Measurements from ENCODE around the gene RPL34. TPM values are rescaled to one million over a fixed set of nuclear protein-coding genes. Genes with fewer than 3 reads are reported as not detected.

Gene RPL34
- total and polyA plus RNA-seq, 3 donors from 2014 or later: 237 to 950 (median 435) TPM

DNA sequence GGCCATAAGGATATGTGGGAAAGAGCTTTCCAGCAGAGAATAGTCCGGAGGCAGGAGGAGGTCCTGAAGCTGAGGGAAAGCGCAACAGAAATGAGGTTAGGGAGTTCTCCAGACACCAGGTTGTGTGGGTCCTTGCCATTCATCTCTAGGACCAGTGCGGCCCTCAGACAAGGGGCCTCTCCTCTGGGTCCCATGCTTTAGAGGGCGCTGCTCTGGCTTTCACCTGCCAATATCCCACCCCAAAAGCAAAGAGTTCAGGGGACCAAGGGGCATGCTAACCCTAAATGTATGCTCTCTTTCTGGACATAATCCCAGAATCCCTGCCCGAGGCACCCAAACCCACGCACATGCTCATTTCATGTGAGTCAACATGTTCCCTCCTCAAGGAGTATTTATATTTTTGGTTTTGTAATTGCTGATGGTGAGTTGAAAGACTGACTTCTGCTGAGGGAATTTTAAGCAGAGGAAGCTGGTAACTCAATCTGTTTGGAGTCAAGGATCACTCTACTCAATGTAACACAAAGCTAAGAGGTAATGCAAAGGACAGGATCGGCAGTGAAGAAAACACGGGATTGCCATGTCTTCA is 14.8 kb downstream of the RPL34 start:
- WGBS, 2 donors: 81 to 84% methylated on average over 8 of the region's 8 CpGs
- Histone ChIP-seq H3K4me1 (no peaks in the 10 kb centered on the region), H3K36me3 (ENCODE audit: low read depth, missing control alignments) (no peaks in the 10 kb centered on the region), H3K27me3 (no peaks in the 10 kb centered on the region), H3K27ac (no peak overlapping the region), H3K9me3 (no peaks in the 10 kb centered on the region), H3K4me3 (no peak overlapping the region)
- intact Hi-C loops (cut with DNase I; ENCODE audit: low total_unique reads): no loop called here
- TF ChIP-seq, protein P1, sequence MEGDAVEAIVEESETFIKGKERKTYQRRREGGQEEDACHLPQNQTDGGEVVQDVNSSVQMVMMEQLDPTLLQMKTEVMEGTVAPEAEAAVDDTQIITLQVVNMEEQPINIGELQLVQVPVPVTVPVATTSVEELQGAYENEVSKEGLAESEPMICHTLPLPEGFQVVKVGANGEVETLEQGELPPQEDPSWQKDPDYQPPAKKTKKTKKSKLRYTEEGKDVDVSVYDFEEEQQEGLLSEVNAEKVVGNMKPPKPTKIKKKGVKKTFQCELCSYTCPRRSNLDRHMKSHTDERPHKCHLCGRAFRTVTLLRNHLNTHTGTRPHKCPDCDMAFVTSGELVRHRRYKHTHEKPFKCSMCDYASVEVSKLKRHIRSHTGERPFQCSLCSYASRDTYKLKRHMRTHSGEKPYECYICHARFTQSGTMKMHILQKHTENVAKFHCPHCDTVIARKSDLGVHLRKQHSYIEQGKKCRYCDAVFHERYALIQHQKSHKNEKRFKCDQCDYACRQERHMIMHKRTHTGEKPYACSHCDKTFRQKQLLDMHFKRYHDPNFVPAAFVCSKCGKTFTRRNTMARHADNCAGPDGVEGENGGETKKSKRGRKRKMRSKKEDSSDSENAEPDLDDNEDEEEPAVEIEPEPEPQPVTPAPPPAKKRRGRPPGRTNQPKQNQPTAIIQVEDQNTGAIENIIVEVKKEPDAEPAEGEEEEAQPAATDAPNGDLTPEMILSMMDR (IDR thresholded peaks at IDR 0.05): no peak
- no peak for TF ChIP-seq POLR2A (IDR thresholded peaks at IDR 0.05)
- no peak for DNase-seq

DNA sequence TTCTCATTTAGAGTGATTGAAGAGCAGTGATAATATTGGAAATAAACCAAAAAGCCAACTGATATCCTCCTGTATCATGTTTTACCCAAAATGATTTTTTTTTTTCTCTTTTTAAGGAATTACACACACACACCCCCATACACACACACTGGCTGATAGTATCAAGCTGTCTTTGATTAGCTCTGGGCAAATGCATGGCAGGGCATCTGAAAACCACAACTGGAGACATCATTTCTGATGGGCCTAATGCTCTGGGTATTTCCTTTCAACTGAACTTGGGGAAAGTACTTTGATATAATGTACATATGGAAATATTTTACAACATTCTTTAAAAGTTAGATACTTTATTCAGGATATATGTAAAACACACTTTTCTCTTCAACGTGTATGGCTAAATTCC is 15.9 kb downstream of the RPL34 start:
- no peaks in the 10 kb centered on the region for H3K36me3 ChIP-seq (ENCODE audit: low read depth, missing control alignments)
- WGBS, 2 donors: 71 to 84% methylated on average over 1 of the region's 1 CpG
- no peaks in the 10 kb centered on the region for H3K27me3 ChIP-seq
- H3K4me3 ChIP-seq: no peak overlapping the region
- DNase-seq: no peak
- intact Hi-C loops (cut with DNase I; ENCODE audit: low total_unique reads): no loop called here
- no peaks in the 10 kb centered on the region for H3K9me3 ChIP-seq
- TF ChIP-seq, protein P1 (IDR thresholded peaks at IDR 0.05): no peak
- TF ChIP-seq POLR2A (IDR thresholded peaks at IDR 0.05): no peak
- no peak overlapping the region for H3K27ac ChIP-seq
- no peaks in the 10 kb centered on the region for H3K4me1 ChIP-seq

DNA sequence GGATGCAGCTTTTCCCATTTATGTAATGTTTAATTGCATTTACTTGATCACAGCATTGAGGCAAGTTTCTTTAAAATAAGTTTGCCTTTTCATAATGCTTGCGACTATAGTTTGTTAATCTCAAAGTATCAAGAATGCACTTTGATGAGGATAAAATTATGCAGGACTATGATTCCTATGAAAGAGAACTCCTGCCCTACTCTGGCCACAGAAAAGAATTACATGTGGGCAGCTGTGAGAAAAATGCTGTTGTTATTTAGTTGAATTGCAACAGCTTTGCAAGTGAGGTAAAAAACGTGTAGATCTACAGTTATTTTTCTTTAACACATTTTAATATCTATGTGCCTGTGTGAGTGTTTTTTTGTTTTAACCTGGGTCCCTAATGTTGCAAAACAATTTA is 17.5 kb downstream of the RPL34 start:
- DNase-seq: no peak
- Histone ChIP-seq H3K4me1 (no peaks in the 10 kb centered on the region), H3K27me3 (no peaks in the 10 kb centered on the region), H3K36me3 (ENCODE audit: low read depth, missing control alignments) (no peaks in the 10 kb centered on the region), H3K27ac (no peak overlapping the region), H3K4me3 (no peak overlapping the region), H3K9me3 (no peaks in the 10 kb centered on the region)
- WGBS, 2 donors: 37 to 40% methylated on average over 2 of the region's 2 CpGs
- no peak for TF ChIP-seq POLR2A (IDR thresholded peaks at IDR 0.05)
- TF ChIP-seq, protein P1 (IDR thresholded peaks at IDR 0.05): no peak
- intact Hi-C loops (cut with DNase I; ENCODE audit: low total_unique reads): no loop called here

DNA sequence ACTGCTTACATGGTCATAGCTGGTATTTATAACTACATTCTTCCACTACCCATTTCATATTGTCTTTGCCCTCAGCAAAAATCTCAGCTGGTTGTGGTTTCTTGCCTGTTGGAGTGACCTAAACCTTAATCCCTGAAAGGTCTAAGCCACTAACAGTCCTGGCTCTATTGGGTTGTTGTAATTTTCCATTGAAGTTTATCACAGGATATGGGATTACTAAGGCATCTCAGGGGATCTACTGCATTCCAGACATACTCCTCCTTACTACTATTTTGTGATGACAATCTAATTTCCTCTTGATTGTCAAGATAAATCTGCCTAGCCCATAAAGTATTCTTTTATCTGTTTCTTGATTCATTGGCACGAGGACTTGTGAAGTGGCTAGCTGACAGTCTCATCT is 23.9 kb downstream of the RPL34 start:
- WGBS, 2 donors: 73 to 92% methylated on average over 1 of the region's 1 CpG
- TF ChIP-seq, protein P1 (IDR thresholded peaks at IDR 0.05): no peak
- TF ChIP-seq POLR2A (IDR thresholded peaks at IDR 0.05): no peak
- Histone ChIP-seq H3K27ac (no peak overlapping the region), H3K9me3 (no peaks in the 10 kb centered on the region), H3K27me3 (no peaks in the 10 kb centered on the region), H3K36me3 (ENCODE audit: low read depth, missing control alignments) (no peaks in the 10 kb centered on the region), H3K4me3 (no peak overlapping the region), H3K4me1 (no peaks in the 10 kb centered on the region)
- intact Hi-C loops (cut with DNase I; ENCODE audit: low total_unique reads): no loop called here
- no peak for DNase-seq

DNA sequence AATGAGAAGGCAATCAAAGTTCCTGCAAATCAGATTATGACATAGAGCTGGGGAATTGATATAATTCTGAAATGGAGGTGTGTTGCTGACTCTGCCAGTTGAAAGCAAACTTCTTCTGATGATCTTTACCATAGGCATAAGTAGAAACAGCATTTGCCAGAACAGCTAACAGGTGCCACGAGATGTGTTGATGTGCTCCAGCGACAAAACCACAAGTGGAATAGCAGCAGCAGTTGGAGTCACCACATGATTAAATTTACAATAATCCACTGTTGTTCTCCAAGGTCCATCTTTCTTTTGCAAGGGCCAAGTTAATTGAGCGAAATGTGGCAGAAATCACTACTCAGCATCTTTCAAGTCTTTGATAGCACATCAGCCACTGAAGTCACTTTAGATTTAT is 26.3 kb downstream of the RPL34 start:
- Histone ChIP-seq H3K4me1 (peaks cover 3% of the 10 kb centered on the region), H3K4me3 (no peak overlapping the region), H3K36me3 (ENCODE audit: low read depth, missing control alignments) (no peaks in the 10 kb centered on the region), H3K27me3 (no peaks in the 10 kb centered on the region), H3K9me3 (no peaks in the 10 kb centered on the region), H3K27ac (no peak overlapping the region)
- DNase-seq: no peak
- WGBS, 2 donors: 94 to 96% methylated on average over 3 of the region's 3 CpGs
- TF ChIP-seq, protein P1 (IDR thresholded peaks at IDR 0.05): no peak
- no peak for TF ChIP-seq POLR2A (IDR thresholded peaks at IDR 0.05)
- intact Hi-C loops (cut with DNase I; ENCODE audit: low total_unique reads): no loop called here

Measured in testis (tissue), 3 donors.